GM23248 (cell line): ENCODE measurements around the gene GATA5. TPM values are rescaled to one million over a fixed set of nuclear protein-coding genes. Genes with fewer than 3 reads are reported as not detected.
A peak's percentile ranks its signal among the peaks of the same experiment; 100 is the strongest.

ENCODE experiments used
- DNase-seq: peaks from one replicate; pipeline ENCODE4 v3.0.0-alpha.2; 2015
- H2AFZ ChIP-seq: fragments of 200-600 bp; sonication (generic); 2 replicates; pipeline ENCODE4 v1.6.1; 2016; ENCODE audit warnings: antibody characterized with exemption
- H3F3A ChIP-seq: fragments of 200-600 bp; sonication (generic); 2 replicates; pipeline ENCODE4 v1.6.1; 2016; ENCODE audit warnings: mild to moderate bottlenecking, antibody characterized with exemption, mixed run types; ENCODE audit not compliant: insufficient read depth
- H3K27ac ChIP-seq: fragments of 200-600 bp; sonication (generic); 2 replicates; pipeline ENCODE4 v1.5.1; 2016; ENCODE audit warnings: mild to moderate bottlenecking
- H3K27me3 ChIP-seq: fragments of 200-600 bp; sonication (generic); replicated peaks from 2 replicates; pipeline ENCODE4 v1.6.1; 2016; ENCODE audit warnings: mild to moderate bottlenecking; ENCODE audit not compliant: insufficient read depth
- H3K36me3 ChIP-seq: fragments of 200-600 bp; sonication (generic); 2 replicates; pipeline ENCODE4 v1.6.1; 2016; ENCODE audit warnings: low read depth, mild to moderate bottlenecking
- H3K4me1 ChIP-seq: fragments of 200-600 bp; sonication (generic); 2 replicates; pipeline ENCODE4 v1.6.1; 2016; ENCODE audit warnings: mild to moderate bottlenecking; ENCODE audit not compliant: insufficient read depth
- H3K4me2 ChIP-seq: fragments of 200-600 bp; sonication (generic); one replicate; pipeline ENCODE4 v1.6.1; 2016; ENCODE audit warnings: mild to moderate bottlenecking; ENCODE audit not compliant: unreplicated experiment
- H3K4me3 ChIP-seq: fragments of 200-600 bp; sonication (generic); 2 replicates; pipeline ENCODE4 v1.5.1; 2016; ENCODE audit warnings: mild to moderate bottlenecking
- H3K79me2 ChIP-seq: fragments of 200-600 bp; sonication (generic); 2 replicates; pipeline ENCODE4 v1.6.1; 2016; ENCODE audit warnings: mild to moderate bottlenecking; ENCODE audit not compliant: insufficient read depth
- H3K9ac ChIP-seq: fragments of 200-600 bp; sonication (generic); 2 replicates; pipeline ENCODE4 v1.6.1; 2016; ENCODE audit warnings: mild to moderate bottlenecking
- H3K9me2 ChIP-seq: fragments of 200-600 bp; sonication (generic); 2 replicates; pipeline ENCODE4 v1.6.1; 2016; ENCODE audit warnings: mixed run types, mild to moderate bottlenecking, moderate library complexity; ENCODE audit not compliant: insufficient read depth
- H3K9me3 ChIP-seq: fragments of 200-600 bp; sonication (generic); one replicate; pipeline ENCODE4 v1.6.1; 2017; ENCODE audit warnings: low read depth
- H4K20me1 ChIP-seq: fragments of 200-600 bp; sonication (generic); 2 replicates; pipeline ENCODE4 v1.6.0; 2016; ENCODE audit not compliant: insufficient read depth
- EZH2 ChIP-seq: fragments of 200-600 bp; sonication (generic); IDR thresholded peaks from 2 replicates; pipeline ENCODE4 v1.6.1; 2018; ENCODE audit warnings: antibody characterized with exemption, mild to moderate bottlenecking; ENCODE audit not compliant: insufficient read depth, poor library complexity, severe bottlenecking
- EZH2phosphoT487 ChIP-seq: fragments of 200-600 bp; sonication (generic); IDR thresholded peaks from 2 replicates; pipeline ENCODE4 v1.6.1; 2018; ENCODE audit warnings: antibody characterized with exemption, moderate library complexity, mild to moderate bottlenecking, low read depth; ENCODE audit not compliant: insufficient read depth
- WGBS, 2 experiments: methylation state at CpG; one replicate each; pipeline ENCODE4 v1.1.6; 2015 to 2017; ENCODE audit warnings: low lambda C conversion rate in 2 of 2, low coverage in 1 of 2; ENCODE audit errors: missing lambda C conversion rate in 2 of 2; 5-methylcytosine and 5-hydroxymethylcytosine counted together
- in situ Hi-C: fragments of 300-500 bp; cut with MboI; formaldehyde crosslinking; loops from 2 replicates; pipeline ENCODE4 v1.15.0; 2020
- polyA plus RNA-seq: library from polyadenylated mRNA; unstranded; fragments of >200 nt; fragmentation: Nextera tagmentation; extraction: Ambion mirVana; gene quantifications from 2 replicates; pipeline ENCODE4 v1.2.1, GENCODE V29; 2016
- total RNA-seq: library from RNA; depleted of rRNA; stranded (reverse); fragments of >200 nt; shearing (Covaris generic); gene quantifications from 2 replicates; pipeline ENCODE4 v1.2.3, GENCODE V29; 2014

GATA5 gene
- total and polyA plus RNA-seq, 2 experiments from 2014 or later, result not detected

DNA sequence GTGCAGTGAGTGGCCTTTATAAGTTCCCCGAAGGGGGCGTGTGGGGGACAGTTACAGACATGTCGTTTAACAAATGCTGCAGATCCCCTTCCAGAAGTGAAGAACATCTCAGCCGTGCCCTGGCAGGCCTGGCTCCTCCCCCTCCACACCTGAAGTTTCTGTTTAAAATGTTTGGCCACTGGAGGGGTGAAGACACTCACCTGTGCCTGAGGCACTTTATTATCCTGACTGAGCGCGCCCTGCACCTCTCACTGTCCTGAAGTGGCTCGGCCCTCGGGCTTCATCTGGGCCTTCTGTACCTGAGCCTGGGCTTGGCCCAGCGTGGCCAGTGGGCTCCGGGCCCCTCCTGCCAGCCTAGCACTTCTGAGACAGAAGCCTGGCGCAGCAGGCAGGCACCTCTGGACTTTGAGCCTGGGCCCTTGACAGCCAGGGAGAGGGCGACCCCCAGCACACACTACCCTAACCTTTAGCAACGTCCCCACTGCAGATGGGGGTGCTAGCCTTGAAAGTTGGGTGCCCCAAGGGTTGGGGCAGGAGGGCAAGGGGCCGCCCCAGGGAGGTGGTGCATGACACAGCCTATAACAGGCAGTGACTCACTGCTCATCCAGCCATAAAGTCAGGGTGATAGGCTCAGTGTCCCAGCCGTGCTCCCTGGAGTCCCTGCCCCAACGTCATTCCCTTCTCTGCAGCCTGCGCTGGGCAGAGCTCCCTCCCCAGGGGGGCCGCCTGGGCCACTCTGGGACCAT lies 13.6 kb upstream of the GATA5 start:
- Histone ChIP-seq H3K9me2 (no peaks in the 10 kb centered on the region), H3K27ac (no peak overlapping the region), H3K36me3 (no peaks in the 10 kb centered on the region), H3K9me3 (no peaks in the 10 kb centered on the region), H3K4me1 (no peaks in the 10 kb centered on the region), H3K4me3 (no peak overlapping the region), H4K20me1 (no peaks in the 10 kb centered on the region), H2AFZ (no peak overlapping the region), H3K27me3 (peaks cover 37% of the 10 kb centered on the region), H3F3A (no peaks in the 10 kb centered on the region), H3K4me2 (no peak overlapping the region), H3K9ac (no peak overlapping the region), H3K79me2 (no peaks in the 10 kb centered on the region)
- in situ Hi-C loops, result no loop called here
- DNase-seq, result peak; percentile 63
- TF ChIP-seq EZH2 (no peak), EZH2phosphoT487 (no peak)
- 55 to 60% methylated on average over 16 to 18 of the region's 18 CpGs for WGBS, 2 experiments

DNA sequence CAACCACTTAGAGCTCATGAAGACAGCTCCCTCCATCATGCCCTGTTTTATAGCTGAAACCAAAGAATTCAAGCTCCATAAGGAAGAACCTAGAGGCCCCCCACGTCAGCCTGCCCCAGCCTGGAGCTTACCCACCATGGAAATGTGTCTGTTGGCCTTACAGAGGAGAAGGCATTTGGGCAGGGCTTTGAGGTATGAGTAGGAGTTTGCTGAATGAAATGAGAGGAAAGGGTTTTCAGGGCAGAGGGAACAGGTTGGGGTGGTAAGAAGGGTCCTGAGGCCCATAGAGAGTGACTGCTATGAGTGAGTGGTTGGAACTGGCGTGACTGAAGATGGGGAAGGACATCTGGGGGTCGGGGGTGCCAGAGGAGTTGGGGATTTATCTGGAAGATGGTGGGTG lies 12.7 kb upstream of the GATA5 start:
- no peaks in the 10 kb centered on the region for H3K9me3 ChIP-seq

DNA sequence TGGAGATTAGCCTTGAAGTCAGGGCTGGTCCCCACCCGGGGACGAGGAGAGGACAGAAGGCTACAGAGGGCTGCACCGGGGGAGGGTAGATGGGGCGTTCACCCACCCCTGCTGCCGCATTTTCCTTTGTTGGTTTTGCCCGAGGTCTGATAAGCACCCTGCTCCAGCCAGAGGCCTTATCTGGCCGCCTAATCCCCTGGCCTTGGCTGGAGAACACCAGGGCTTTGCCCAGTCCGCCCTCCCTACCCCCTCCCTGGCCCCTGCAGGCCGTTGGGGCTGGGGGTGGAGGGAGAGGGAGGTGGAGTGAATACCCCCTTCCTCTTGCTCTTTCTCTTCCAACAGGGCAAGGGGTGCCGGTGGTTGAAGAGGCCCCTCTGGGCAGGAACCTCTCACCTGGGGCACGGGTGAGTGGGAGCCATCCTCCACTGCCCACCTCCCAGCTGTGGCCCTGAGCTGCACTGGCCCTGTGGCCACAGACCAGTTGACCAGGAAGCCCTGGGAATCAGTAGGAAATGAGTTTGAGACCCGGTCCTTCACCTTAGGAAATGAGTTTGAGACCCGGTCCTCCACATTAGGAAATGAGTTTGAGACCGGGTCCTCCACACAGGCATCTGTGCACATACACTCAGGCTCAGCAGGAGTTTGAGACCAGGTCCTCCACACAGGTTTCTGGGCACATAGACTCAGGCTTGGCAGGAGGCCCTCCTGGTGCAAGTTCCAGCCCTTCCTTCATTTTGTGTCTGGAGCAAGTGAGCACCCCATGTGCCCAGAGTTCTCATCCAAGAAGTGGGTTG lies 12.0 kb upstream of the GATA5 start:
- Histone ChIP-seq H3K9me3 (no peaks in the 10 kb centered on the region), H3K27ac (no peak overlapping the region), H2AFZ (no peak overlapping the region), H3K79me2 (no peaks in the 10 kb centered on the region), H4K20me1 (no peaks in the 10 kb centered on the region), H3K27me3 (peaks cover 47% of the 10 kb centered on the region), H3K9ac (no peak overlapping the region), H3F3A (no peaks in the 10 kb centered on the region), H3K36me3 (no peaks in the 10 kb centered on the region), H3K9me2 (no peaks in the 10 kb centered on the region), H3K4me3 (no peak overlapping the region), H3K4me1 (no peaks in the 10 kb centered on the region), H3K4me2 (no peak overlapping the region)
- DNase-seq, result no peak
- WGBS, 2 experiments, result 31 to 32% methylated on average over 12 to 14 of the region's 14 CpGs
- in situ Hi-C loops, result no loop called here
- TF ChIP-seq EZH2phosphoT487 (no peak), EZH2 (no peak)

More for the DNA sequence above, 12.7 kb upstream of the GATA5 start:
- H3K79me2 ChIP-seq, result no peaks in the 10 kb centered on the region
- in situ Hi-C loops, result no loop called here
- H2AFZ ChIP-seq, result no peak overlapping the region
- 26 to 29% methylated on average over 3 of the region's 3 CpGs for WGBS, 2 experiments
- H3K27me3 ChIP-seq, result peaks cover 40% of the 10 kb centered on the region
- no peak overlapping the region for H3K4me3 ChIP-seq
- no peak overlapping the region for H3K27ac ChIP-seq
- H3K36me3 ChIP-seq, result no peaks in the 10 kb centered on the region
- DNase-seq, result no peak
- no peaks in the 10 kb centered on the region for H3K4me1 ChIP-seq
- H3K9ac ChIP-seq, result no peak overlapping the region
- H3K9me2 ChIP-seq, result no peaks in the 10 kb centered on the region
- no peak overlapping the region for H3K4me2 ChIP-seq
- H4K20me1 ChIP-seq, result no peaks in the 10 kb centered on the region
- TF ChIP-seq EZH2 (no peak), EZH2phosphoT487 (no peak)
- H3F3A ChIP-seq, result no peaks in the 10 kb centered on the region

DNA sequence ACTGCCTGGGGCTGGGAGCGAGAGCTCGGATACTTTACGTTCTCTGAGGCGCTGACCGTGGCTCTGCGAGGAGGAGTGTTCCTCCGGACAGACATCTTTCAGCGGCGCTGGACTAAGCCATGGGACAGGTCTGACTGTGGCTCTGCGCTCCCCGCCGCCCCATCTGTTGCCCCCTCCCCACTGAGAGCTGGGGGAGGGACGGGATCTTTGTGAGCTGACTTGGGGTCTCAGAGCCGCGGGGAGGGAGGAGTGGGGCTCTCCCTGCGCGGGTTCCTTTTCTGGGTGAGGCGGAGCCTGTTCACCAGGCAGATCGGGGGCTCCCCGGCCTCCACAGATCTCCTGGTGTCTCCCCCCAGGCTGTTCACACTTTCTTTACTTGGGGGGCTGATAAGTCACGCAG lies 11.3 kb upstream of the GATA5 start:
- Histone ChIP-seq H3K36me3 (no peaks in the 10 kb centered on the region), H3K27me3 (peaks cover 54% of the 10 kb centered on the region), H3K9ac (no peak overlapping the region), H3K4me2 (no peak overlapping the region), H4K20me1 (no peaks in the 10 kb centered on the region), H3K79me2 (no peaks in the 10 kb centered on the region), H3K4me1 (no peaks in the 10 kb centered on the region), H2AFZ (no peak overlapping the region), H3K27ac (no peak overlapping the region), H3K4me3 (no peak overlapping the region), H3K9me3 (no peaks in the 10 kb centered on the region), H3F3A (no peaks in the 10 kb centered on the region), H3K9me2 (no peaks in the 10 kb centered on the region)
- TF ChIP-seq EZH2 (no peak), EZH2phosphoT487 (no peak)
- 49 to 60% methylated on average over 14 to 21 of the region's 21 CpGs for WGBS, 2 experiments
- in situ Hi-C loops, result no loop called here
- DNase-seq, result no peak
